OCI-LY1 (cell line): ENCODE measurements around the gene CHD5.

Experiments used
- CTCF ChIP-seq: fragments of 200-600 bp; sonication (generic), shearing (Covaris generic); IDR thresholded peaks from 2 replicates; pipeline ENCODE4 v1.5.1; 2017; ENCODE audit warnings: mild to moderate bottlenecking, antibody characterized with exemption, low read length, moderate library complexity, mixed read lengths
- EZH2 ChIP-seq: fragments of 200-600 bp; sonication (generic), shearing (Covaris generic); IDR thresholded peaks from 2 replicates; pipeline ENCODE4 v1.8.0; 2017; ENCODE audit warnings: borderline replicate concordance, mixed run types, mild to moderate bottlenecking, antibody characterized with exemption, low read length, moderate library complexity, mixed read lengths

GRCh38 chr1:6068932-6069331, 111.2 kb downstream of the CHD5 start:
- TF ChIP-seq EZH2 (no peak), CTCF (no peak)
